ENCODE measurements around the gene ATP2A1.

DNA sequence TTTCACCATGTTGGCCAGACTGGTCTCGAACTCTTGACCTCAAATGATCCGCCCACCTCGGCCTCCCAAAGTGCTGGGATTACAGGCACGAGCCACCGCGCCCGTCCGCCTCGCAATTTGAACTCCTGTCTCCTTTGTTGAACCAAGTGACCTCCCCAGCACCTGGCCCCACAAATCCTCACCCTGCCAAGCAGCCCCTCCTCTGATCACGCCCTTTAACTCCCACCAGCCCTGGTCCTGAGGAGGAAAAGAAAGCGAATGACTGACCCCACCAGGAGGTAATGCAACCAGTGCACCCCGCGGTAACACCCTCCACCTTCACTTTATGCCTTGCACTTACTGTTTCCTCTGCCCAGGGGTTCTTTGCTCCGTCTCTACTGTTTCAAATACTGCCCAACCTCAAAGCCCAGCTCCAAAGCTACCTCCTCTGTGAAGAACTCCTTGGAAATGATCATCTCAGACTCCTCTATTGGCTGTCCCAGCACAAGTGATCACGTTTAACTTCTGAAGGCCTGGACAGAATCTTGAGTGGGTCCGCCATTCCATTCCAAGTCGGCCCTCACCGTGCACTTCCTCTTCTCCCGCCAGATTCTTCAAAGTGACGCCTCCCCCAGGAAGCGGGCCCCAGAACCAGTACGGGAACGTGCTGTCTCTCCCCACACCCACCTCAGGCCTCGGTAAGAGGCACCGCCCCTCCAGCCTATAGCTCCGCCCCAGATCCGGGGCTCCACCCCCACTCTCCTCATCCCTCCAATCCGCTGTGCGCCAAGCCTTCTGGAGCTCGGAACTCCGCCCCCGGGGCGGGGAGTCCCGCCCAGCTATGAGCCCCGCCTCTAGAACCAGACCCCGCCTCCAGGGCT, 57.9 kb downstream of the ATP2A1 start:
- TF ChIP-seq POLR2A (IDR thresholded peaks at IDR 0.05) (no peak), CTCF (IDR thresholded peaks at IDR 0.05) (no peak), POLR2AphosphoS5 (IDR thresholded peaks at IDR 0.05) (peak in 1 of 3 donors; percentile 18)
